Measurements from ENCODE around the gene GRM1.

The GRM1 gene

GRCh38 chr6:146028851-146029572, at the start of gene GRM1:
TSS of gene GRM1 (plus strand) at chr6:146029062. CDS start at chr6:146029518, 456 bp downstream.
- DNase-seq = no peak

GRCh38 chr6:146009338-146009737, 19.5 kb upstream of the GRM1 start:
- no peak for DNase-seq

- DNase-seq = no peak
Observed at GRCh38 chr6:146014233-146014632, 14.6 kb upstream of the GRM1 start.

DNA sequence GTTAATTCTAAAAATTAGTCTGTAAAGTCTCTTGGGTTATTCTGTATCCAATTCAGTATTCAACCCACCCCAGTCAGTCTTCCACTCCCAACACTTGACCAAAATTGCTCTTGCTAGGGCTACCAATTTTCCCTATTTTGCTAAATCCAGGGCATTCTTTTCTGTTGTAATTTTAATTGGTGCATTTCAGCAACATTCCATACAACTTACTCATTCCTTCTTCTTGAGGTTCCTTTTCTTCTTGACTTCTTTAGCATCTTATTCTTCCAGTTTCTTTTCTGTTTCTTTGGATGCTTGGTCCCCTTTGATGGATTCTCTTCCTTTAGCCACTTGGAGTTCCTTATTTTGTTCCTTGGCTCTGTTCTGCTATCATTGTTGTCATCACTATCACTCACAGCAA, 11.2 kb upstream of the GRM1 start:
- DNase-seq = no peak

GRCh38 chr6:146026873-146027272, 2.0 kb upstream of the GRM1 start:
- no peak for DNase-seq

DNA sequence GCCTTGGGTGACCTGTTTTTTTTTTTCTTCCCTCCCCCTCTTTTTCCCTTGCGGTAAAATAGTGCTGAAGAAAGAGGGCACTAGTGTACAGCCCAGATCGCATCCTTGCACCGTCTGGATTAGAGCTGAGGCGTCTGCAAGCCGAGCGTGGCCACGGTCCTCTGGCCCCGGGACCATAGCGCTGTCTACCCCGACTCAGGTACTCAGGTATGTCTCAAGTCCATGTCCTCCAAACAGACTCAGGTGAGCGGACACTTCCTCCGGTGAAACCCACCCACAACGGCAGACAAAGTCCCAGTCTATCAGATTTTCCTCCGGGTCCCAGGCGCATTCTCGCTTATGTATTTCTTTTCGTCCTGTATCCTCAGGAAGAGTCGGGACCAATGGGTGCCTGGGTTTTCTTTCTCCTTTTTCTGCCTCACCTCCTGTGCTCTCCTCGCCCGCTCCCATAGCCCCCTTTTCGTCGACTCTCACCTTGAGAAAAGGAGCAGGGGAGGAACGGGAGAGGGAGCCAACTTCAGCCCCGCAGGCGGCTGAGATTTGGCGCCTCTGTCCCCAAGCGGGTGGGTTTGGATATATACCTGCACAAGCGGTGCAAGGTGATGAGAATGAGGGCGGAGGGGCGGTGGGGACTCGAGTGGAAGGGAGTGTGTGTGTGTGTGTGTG, 1.1 kb upstream of the GRM1 start:
- DNase-seq = no peak

GRCh38 chr6:146028252-146028795, 538 bp upstream of the GRM1 start:
- DNase-seq = no peak

GRCh38 chr6:146029573-146030184, 817 bp downstream of the GRM1 start:
- DNase-seq = no peak

DNA sequence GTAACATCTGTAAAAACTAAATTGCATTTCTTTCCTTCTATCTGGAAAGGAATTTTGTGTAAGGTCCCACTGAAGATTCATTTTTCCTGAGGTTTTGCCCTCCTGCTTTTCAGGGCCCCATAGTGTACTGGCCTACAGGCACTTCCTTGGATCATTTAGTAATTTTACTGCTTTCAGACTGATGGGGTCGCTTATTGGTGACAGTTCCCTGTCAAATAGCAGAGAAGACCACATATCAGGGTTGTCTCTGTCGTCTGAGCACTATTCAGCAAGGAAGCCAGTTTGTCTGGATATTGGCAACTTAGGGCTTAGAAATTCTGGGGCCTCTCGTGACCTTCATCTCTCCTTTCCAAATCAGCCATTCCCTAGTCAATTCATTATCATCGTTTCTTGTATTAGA, 3.5 kb downstream of the GRM1 start:
- no peak for DNase-seq

DNA sequence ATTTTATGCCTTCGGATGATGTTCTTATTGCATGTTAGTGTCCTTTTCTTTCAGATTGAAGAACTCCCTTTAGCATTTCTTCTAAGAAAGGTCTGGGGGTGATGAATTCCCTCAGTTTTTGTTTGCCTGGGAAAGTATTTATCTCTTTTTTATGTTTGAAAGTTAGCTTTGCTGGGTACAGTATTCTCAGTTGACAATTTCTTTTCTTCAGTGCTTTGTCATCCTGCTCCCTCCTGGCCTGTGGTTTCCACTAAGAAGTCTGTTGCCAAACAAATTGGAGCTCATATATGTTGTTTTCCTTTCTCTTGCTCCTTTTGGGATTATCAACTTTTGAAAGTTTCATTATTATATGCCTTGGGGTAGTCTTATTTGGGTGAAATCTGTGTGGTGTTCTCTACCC, 11.5 kb downstream of the GRM1 start:
- DNase-seq = no peak

DNA sequence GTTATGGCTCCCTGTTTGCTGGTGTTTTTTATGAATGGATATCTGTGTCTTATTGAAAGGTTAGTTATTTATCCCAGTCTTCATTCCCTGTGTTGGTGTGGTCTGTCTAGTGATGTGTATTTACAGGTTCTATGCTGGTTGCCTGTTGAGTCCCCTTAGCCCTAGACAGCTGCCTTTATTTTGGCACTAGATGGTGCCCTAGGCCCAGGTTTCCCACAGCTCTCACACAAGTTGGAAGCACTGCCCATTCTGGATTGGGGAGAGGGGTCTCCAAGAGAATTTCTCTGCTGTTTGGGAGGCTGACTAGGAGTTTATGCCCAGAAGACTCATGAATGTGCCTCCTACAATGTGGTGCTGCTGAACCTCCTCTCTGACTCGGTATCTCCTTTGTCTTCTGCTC, 12.4 kb downstream of the GRM1 start:
- DNase-seq = no peak

DNA sequence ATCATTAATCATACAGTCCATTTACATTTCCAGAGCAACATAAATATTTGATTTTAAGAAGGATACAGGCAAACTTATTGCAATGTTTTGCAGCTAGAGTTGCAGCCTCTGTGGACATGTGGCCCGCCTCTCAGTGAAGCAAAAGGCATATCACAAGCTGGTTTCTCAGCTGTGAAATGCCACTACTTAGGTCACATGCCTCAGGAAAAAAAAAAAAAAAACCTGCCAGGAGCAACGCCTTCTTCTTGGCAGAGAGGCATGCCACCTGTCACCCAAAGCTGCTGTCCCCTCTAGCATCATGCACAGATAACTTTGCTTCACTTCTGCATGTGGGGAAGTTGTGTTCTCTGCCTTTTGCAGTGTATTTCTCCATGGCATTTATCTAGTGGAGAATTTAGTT, 18.5 kb downstream of the GRM1 start:
- DNase-seq = no peak

DNA sequence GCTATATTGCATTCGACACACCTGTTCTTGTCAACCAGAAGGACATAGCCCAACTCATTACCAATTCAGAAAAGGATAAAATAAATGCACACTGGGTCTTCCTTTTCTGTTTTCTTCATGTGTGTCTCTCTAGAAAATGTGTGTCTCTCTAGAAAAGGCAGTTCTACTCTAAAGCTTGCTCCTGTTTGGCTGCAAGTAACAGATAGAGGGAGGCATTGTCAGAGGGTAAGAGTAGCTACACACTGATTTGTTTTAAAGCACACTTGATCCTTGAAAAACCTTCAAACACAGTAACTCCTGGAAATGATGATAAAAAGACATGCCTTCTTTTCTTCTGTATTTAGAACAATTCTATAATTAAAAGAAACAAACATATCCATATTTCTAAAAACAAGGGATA, 21.3 kb downstream of the GRM1 start:
- DNase-seq = no peak

DNA sequence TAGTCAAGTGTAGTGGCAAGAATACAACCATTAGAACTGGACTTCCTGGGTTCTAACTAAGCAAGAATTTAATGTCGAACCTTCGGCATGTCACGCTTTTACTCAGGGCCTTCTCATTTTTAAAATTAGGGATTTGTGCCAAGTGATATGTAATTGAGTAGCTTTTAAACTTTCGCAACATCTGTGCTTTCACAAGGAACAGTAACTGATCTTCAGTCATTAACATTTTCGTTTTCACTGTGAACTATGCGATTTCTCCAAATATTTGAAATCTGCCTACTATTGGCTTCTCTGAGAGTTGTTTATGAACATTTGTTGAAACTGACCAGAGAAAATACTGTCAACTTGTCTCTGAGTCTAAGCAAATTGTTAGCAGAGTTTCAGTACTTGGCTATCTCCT, 27.6 kb downstream of the GRM1 start:
- DNase-seq = no peak

- DNase-seq = no peak
Observed at GRCh38 chr6:146065690-146066089, 36.8 kb downstream of the GRM1 start.

GRCh38 chr6:146066506-146066905, 37.6 kb downstream of the GRM1 start:
- no peak for DNase-seq

DNA sequence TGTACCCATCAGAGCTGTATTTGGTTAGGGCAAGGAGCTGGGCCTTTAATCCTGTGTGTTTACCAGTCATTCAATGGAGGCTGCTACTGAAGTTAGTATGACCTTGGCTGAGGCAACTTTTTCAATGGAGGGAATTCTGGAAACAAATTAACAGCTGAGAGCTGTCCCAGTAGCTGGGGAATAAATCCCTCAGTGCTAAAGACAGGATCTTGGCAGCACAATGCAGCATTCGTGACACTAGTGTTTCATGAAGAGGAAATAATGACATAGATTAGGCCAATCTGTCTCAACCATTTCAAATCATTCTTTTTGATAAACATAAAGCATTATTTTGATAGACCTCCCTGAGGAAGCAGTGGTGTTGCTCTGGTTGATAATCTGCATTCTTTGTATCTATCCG, 42.9 kb downstream of the GRM1 start:
- no peak for DNase-seq

GRCh38 chr6:146077992-146078391, 49.1 kb downstream of the GRM1 start:
- no peak for DNase-seq

DNA sequence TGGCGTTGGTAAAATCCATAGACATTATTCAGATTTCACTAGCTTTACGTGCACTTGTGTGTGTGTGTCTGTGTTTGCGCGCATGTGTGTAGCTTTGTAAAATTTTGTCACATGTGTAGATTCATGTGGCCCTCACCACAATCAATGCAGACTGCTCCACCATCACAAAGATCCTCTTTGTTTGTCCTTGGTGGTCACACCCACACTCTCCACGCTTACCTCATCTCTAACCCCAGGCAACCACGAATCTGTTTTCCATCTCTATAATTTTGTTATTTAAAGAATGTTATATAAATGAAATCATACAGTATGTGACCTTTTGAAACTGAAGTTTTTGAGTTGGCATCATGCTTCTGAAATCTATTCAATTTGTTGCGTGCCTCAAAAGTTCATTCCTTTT, 58.5 kb downstream of the GRM1 start:
- no peak for DNase-seq

- no peak for DNase-seq
Observed at GRCh38 chr6:146090474-146090873, 61.6 kb downstream of the GRM1 start.

- DNase-seq = no peak
Observed at GRCh38 chr6:146092961-146093686, 64.3 kb downstream of the GRM1 start.

DNA sequence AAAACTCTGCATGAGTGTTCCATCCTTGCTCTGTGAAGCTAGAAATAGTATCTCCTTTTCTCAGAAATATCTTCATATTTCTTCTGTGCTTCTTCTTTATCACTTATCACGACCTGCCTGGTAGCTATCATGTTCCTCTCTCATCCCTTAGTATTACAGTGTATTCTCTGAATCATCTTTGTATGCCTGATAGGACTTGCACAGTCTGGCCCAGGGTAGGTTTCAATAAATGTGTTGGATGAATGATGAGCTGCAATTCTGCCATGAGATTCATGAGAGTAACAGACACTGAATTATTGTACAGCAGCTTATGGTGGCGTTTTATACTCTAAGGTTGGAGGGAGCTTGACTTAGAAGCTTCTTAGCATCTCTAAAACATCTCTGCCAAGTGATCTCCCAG, 66.6 kb downstream of the GRM1 start:
- DNase-seq = no peak

DNA sequence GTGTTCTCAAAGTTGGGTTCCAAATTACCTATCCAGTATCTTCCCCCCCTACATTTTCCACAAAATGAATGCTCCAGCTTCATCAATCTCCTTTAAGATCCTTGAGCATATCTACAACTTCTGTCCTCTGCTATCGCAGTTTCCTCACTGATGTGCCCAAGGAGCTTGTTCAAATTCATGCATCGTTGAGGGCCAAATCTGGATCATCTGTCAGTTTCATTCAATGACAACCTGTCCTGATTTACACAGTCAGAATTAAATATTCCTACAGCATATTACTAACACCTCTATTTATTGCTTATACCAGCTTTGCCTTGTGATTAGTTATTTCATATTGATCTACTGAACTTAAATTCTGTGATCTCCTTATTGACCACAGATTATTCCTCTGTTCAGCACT, 68.7 kb downstream of the GRM1 start:
- no peak for DNase-seq

Measured in NCI-H446 treated with DMSO at 0.1 percent for 48 hours (cell line).